Right atrium auricular region (tissue), 2 donors: ENCODE results near the gene NUDT8. TPM values are rescaled to one million over a fixed set of nuclear protein-coding genes. Genes with fewer than 3 reads are reported as not detected.

Experiments
- DNase-seq: peaks from one replicate; pipeline ENCODE4 v3.0.0-alpha.2; 2019; ENCODE audit warnings: low spot score
- H3K27ac ChIP-seq, 2 donors: fragments of 200-600 bp; sonication (generic); 1 replicate in 1 of 2; 2 replicates in 1 of 2; pipeline ENCODE4 v1.5.1; 2016 to 2019
- H3K27me3 ChIP-seq, 2 donors: fragments of 200-600 bp; sonication (generic); one replicate each; pipeline versions ENCODE4 v1.5.1 to v1.6.0; 2017 to 2019
- H3K36me3 ChIP-seq: fragments of 200-600 bp; sonication (generic); one replicate; pipeline ENCODE4 v1.5.1; 2016
- H3K4me1 ChIP-seq, 2 donors: fragments of 200-600 bp; sonication (generic); one replicate each; pipeline versions ENCODE4 v1.5.1 to v1.6.0; 2017 to 2019
- H3K4me3 ChIP-seq, 2 donors: fragments of 200-600 bp; sonication (generic); 1 replicate in 1 of 2; 2 replicates in 1 of 2; pipeline ENCODE4 v1.5.1; 2017 to 2019; ENCODE audit warnings: mild to moderate bottlenecking in 1 of 2, moderate library complexity in 1 of 2
- H3K9me3 ChIP-seq, 2 donors: fragments of 200-600 bp; sonication (generic); one replicate each; pipeline ENCODE4 v1.5.1; 2019
- total RNA-seq, 2 donors: library from RNA; depleted of rRNA; stranded (reverse); fragments of >200 nt; gene quantifications; one replicate each; pipeline ENCODE4 v1.1.0, GENCODE V29; 2016
- TF ChIP-seq, protein P1 (sequence below), 2 donors: fragments of 200-600 bp; sonication (generic); IDR thresholded peaks; one replicate each; pipeline ENCODE4 v1.5.1; 2019; ENCODE audit warnings: antibody characterized with exemption in 2 of 2

The NUDT8 gene
- total RNA-seq, 2 donors from 2014 or later: 29.8 to 78.6 TPM

DNA sequence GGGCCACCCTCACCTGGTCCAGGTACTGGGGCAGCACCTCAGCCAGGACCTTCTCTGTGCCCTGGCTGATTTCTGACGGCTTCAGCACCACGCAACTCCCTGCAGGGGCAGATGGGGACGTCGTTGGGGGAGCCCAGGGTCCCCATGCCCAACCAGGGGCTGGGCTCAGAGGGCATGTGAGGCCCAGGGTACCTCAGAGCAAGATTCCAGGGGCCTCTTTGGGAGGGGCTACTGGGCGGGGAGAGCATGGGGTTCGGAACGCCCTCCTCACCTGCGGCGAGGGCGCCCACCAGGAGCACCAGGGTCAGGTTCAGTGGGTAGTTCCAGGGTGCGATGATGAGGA, 36.5 kb upstream of the NUDT8 start:
- Histone ChIP-seq H3K36me3 (no peaks in the 10 kb centered on the region), H3K27ac (no peak overlapping the region), H3K4me3 (no peak overlapping the region), H3K4me1 (no peaks in the 10 kb centered on the region), H3K27me3 (no peaks in the 10 kb centered on the region), H3K9me3 (no peaks in the 10 kb centered on the region)
- no peak for DNase-seq
- TF ChIP-seq, protein P1, sequence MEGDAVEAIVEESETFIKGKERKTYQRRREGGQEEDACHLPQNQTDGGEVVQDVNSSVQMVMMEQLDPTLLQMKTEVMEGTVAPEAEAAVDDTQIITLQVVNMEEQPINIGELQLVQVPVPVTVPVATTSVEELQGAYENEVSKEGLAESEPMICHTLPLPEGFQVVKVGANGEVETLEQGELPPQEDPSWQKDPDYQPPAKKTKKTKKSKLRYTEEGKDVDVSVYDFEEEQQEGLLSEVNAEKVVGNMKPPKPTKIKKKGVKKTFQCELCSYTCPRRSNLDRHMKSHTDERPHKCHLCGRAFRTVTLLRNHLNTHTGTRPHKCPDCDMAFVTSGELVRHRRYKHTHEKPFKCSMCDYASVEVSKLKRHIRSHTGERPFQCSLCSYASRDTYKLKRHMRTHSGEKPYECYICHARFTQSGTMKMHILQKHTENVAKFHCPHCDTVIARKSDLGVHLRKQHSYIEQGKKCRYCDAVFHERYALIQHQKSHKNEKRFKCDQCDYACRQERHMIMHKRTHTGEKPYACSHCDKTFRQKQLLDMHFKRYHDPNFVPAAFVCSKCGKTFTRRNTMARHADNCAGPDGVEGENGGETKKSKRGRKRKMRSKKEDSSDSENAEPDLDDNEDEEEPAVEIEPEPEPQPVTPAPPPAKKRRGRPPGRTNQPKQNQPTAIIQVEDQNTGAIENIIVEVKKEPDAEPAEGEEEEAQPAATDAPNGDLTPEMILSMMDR (IDR thresholded peaks at IDR 0.05): no peak

DNA sequence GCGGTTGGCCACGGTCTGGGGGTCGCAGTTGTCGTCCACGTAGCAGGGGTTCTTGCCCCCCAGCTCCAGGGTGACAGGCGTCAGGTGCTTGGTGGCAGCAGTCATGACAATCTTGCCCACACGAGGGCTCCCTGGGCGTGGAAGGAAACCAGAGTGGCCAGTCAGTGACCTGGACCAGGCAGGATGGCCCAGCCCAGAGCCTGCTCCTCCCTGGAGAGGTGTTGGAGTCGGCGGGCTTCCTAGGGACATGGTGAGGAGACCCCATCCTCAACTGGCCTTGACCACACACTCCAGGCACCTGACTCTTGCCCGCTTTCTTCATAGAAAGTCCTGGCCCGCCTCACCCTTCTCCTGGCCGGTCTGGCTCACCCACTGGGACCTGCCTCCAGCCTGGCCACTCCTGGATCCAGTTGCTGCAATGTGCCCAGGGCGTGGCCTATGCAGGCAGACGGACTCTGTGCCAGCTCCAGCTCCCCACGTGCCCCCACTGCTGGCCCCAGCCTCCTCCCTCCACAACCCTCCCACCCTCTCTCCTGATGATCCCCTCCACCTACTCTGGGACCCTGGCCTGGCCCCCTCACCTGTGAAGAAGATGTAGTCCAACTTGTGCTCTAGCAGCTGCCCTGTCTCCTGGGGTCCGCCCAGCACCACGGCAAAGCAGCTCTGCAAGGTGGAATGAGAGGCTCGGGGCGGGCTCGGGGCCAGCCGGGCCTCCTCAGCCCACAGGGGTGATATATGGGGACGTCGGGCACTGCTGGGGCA, 36.0 kb upstream of the NUDT8 start:
- H3K36me3 ChIP-seq: no peaks in the 10 kb centered on the region
- H3K4me3 ChIP-seq: no peak overlapping the region
- no peak for DNase-seq
- no peak overlapping the region for H3K27ac ChIP-seq
- no peaks in the 10 kb centered on the region for H3K4me1 ChIP-seq
- H3K9me3 ChIP-seq: no peaks in the 10 kb centered on the region
- TF ChIP-seq, protein P1 (IDR thresholded peaks at IDR 0.05): peak in 1 of 2 donors; percentile 30
- H3K27me3 ChIP-seq: no peaks in the 10 kb centered on the region

DNA sequence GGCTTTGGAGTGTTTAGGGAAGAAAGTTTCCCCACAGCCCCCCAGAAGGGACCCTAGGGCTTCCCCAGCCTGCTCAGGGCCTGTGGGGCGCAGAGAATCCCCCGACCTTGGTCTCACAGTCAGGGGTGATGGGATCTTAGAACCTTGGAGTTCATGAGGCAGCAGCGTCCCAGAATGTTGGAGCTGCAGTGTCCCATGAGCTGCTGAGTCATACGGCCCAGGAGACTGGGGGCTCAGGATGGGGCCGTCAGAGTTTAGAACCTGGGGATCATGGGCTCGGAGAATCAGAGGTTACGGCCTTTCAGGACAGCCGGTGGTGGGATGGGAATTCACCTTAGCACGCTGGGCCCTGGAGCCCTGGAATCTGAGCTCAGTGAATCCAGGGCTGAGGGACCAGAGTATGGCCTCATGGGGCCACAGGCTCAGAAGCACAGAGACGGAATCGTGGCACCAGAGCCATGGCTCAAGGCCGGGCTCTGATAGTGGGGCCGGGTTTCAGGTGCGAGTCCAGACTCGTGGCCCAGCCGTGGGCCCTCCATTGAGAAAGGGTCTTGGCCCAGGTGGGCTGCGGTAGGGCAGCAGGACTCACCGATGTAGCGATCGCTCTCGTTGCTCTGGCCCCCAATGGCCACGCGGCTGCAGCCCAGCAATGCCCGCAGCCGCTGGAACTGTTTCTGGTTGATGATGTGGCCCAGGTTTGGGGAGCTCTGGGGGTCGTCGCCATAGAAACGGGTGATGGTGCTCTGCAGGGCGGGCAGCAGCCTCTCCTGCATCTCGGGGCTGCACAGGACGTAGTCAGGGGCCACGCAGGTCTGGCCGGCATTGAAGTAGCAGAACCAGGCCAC, 35.2 kb upstream of the NUDT8 start:
- H3K9me3 ChIP-seq: no peaks in the 10 kb centered on the region
- no peak for DNase-seq
- TF ChIP-seq, protein P1 (IDR thresholded peaks at IDR 0.05): no peak
- H3K27me3 ChIP-seq: no peaks in the 10 kb centered on the region
- H3K4me3 ChIP-seq: no peak overlapping the region
- no peak overlapping the region for H3K27ac ChIP-seq
- H3K4me1 ChIP-seq: no peaks in the 10 kb centered on the region
- no peaks in the 10 kb centered on the region for H3K36me3 ChIP-seq

DNA sequence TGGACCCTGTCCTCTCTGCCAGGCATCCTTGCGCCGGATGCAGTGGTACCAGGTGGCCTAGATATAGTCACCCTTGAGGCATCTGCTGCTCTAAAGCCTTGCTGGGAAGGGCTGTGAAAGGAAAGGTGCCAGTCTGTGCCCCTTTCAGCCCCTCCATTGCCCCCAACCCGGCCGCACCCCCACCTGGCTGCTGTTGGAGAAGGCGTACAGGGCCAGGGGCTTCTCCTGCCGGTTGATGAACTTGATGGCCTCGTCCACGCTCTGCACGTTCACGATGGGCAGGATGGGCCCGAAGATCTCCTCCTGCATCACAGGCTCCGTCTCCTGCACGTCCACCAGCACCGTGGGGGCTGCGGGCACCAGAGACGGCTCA, 34.5 kb upstream of the NUDT8 start:
- H3K36me3 ChIP-seq: no peaks in the 10 kb centered on the region
- no peaks in the 10 kb centered on the region for H3K4me1 ChIP-seq
- no peak for DNase-seq
- H3K4me3 ChIP-seq: no peak overlapping the region
- H3K9me3 ChIP-seq: no peaks in the 10 kb centered on the region
- H3K27ac ChIP-seq: no peak overlapping the region
- TF ChIP-seq, protein P1 (IDR thresholded peaks at IDR 0.05): no peak
- H3K27me3 ChIP-seq: no peaks in the 10 kb centered on the region

DNA sequence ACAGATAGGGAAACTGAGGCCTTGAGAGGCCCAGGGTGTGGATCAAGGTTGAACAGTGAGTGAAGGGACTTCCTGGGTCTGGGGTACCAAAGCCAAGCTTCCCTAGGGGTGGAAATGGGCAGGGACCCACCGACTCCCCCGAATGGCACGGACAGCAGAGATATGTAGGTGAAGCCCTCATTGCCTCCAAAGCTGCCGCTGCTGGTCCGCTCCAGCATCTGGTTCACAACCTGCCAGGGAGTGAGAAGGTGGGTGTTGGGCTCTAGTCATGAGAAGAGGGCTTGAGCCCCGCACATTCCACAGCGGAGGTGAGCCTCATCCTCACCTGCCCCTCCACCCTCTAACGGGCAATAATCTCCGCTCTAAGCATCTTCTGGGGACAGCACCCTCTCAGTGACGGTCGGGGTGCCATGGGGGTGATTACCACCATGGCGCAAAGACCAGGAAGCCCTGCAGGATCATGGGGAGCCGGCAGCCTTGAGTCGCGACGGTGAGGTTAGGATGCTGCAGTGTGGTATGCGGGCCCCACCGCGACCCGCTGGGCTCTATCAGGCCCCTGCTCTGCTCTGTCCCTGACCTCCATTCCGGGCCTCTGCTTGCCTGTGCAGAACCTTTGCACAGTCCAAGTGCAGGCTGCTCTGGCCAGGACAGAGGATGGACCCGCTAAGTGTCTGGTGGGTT, 33.9 kb upstream of the NUDT8 start:
- no peak overlapping the region for H3K27ac ChIP-seq
- H3K4me3 ChIP-seq: no peak overlapping the region
- H3K36me3 ChIP-seq: no peaks in the 10 kb centered on the region
- H3K9me3 ChIP-seq: no peaks in the 10 kb centered on the region
- TF ChIP-seq, protein P1 (IDR thresholded peaks at IDR 0.05): no peak
- H3K27me3 ChIP-seq: no peaks in the 10 kb centered on the region
- DNase-seq: no peak
- H3K4me1 ChIP-seq: no peaks in the 10 kb centered on the region
